Mesenchymal stem cell (in vitro differentiated cells and primary cell): ENCODE data around the gene WEE1.

Experiments
- DNase-seq: peaks from one replicate; pipeline ENCODE4 v3.0.0-alpha.2; 2013
- H2AFZ ChIP-seq: one replicate; pipeline ENCODE4 v1.6.1; 2013; ENCODE audit warnings: low read depth, mild to moderate bottlenecking, control low read depth, inconsistent platforms, low read length, moderate library complexity
- H2AK5ac ChIP-seq: 2 replicates; pipeline ENCODE4 v1.6.1; 2013; ENCODE audit warnings: low read length, moderate library complexity, mild to moderate bottlenecking, inconsistent platforms; ENCODE audit not compliant: severe bottlenecking
- H2BK120ac ChIP-seq: one replicate; pipeline ENCODE4 v1.6.1; 2013; ENCODE audit warnings: low read depth, mild to moderate bottlenecking, inconsistent platforms, low read length, moderate library complexity
- H2BK12ac ChIP-seq, 2 experiments: one replicate each; pipeline ENCODE4 v1.6.1; 2013; ENCODE audit warnings: inconsistent platforms in 2 of 2, low read length in 2 of 2, mild to moderate bottlenecking in 2 of 2, moderate library complexity in 2 of 2, control low read depth in 1 of 2
- H2BK15ac ChIP-seq: one replicate; pipeline ENCODE4 v1.6.1; 2013; ENCODE audit warnings: mild to moderate bottlenecking, low read depth, inconsistent platforms; ENCODE audit not compliant: poor library complexity, severe bottlenecking
- H2BK5ac ChIP-seq: 2 replicates; pipeline ENCODE4 v1.6.1; 2013; ENCODE audit warnings: low read depth, mild to moderate bottlenecking, low read length, control low read depth, inconsistent platforms; ENCODE audit not compliant: poor library complexity, severe bottlenecking
- H3K14ac ChIP-seq, 2 experiments: one replicate each; pipeline ENCODE4 v1.6.1; 2013; ENCODE audit warnings: inconsistent platforms in 2 of 2, low read length in 2 of 2, control low read depth in 1 of 2, mild to moderate bottlenecking in 1 of 2, moderate library complexity in 1 of 2
- H3K18ac ChIP-seq, 2 experiments: one replicate each; pipeline ENCODE4 v1.6.1; 2013; ENCODE audit warnings: inconsistent platforms in 2 of 2, low read length in 2 of 2, control low read depth in 1 of 2, low read depth in 1 of 2, mild to moderate bottlenecking in 1 of 2
- H3K23ac ChIP-seq, 2 experiments: one replicate each; pipeline ENCODE4 v1.6.1; 2013; ENCODE audit warnings: inconsistent platforms in 2 of 2, low read length in 2 of 2, mild to moderate bottlenecking in 2 of 2, moderate library complexity in 2 of 2, control low read depth in 1 of 2
- H3K27ac ChIP-seq: 2 replicates; pipeline ENCODE4 v1.5.1; 2013; ENCODE audit warnings: mild to moderate bottlenecking, moderate library complexity, low read length, control low read depth, inconsistent platforms; ENCODE audit not compliant: poor library complexity, severe bottlenecking
- H3K27me3 ChIP-seq, 2 experiments: 2 replicates each; pipeline versions ENCODE4 v1.6.1 to v1.7.0; 2013; ENCODE audit warnings: low read length in 2 of 2, mild to moderate bottlenecking in 2 of 2, moderate library complexity in 2 of 2, control low read depth in 1 of 2, inconsistent platforms in 1 of 2; ENCODE audit not compliant: control insufficient read depth in 1 of 2, insufficient read depth in 1 of 2
- H3K36me3 ChIP-seq, 2 experiments: 2 replicates each; pipeline versions ENCODE4 v1.6.1 to v1.7.0; 2013; ENCODE audit warnings: low read length in 2 of 2, control low read depth in 1 of 2, inconsistent platforms in 1 of 2, low read depth in 1 of 2, mild to moderate bottlenecking in 1 of 2; ENCODE audit not compliant: insufficient read depth in 2 of 2, control insufficient read depth in 1 of 2
- H3K4ac ChIP-seq, 2 experiments: one replicate each; pipeline ENCODE4 v1.6.1; 2013; ENCODE audit warnings: inconsistent platforms in 2 of 2, low read length in 2 of 2, mild to moderate bottlenecking in 2 of 2, moderate library complexity in 2 of 2, control low read depth in 1 of 2, low read depth in 1 of 2
- H3K4me1 ChIP-seq: 2 replicates; pipeline ENCODE4 v1.6.1; 2013; ENCODE audit warnings: low read depth, low read length, control low read depth; ENCODE audit not compliant: control insufficient read depth, insufficient read depth
- H3K4me2 ChIP-seq: 2 replicates; pipeline ENCODE4 v1.6.1; 2013; ENCODE audit warnings: low read length, mild to moderate bottlenecking, inconsistent platforms; ENCODE audit not compliant: poor library complexity, severe bottlenecking
- H3K4me3 ChIP-seq, 2 experiments: 2 replicates each; pipeline versions ENCODE4 v1.5.1 to v1.7.0; 2013; ENCODE audit warnings: low read length in 2 of 2, mild to moderate bottlenecking in 2 of 2, control low read depth in 1 of 2, low read depth in 1 of 2; ENCODE audit not compliant: insufficient read depth in 1 of 2
- H3K79me1 ChIP-seq: replicated peaks from 2 replicates; pipeline ENCODE4 v1.6.1; 2013; ENCODE audit warnings: mild to moderate bottlenecking, control low read depth, low read length, inconsistent platforms; ENCODE audit not compliant: poor library complexity, severe bottlenecking
- H3K9ac ChIP-seq: 2 replicates; pipeline ENCODE4 v1.7.0; 2013; ENCODE audit warnings: mild to moderate bottlenecking, low read length, moderate library complexity
- H3K9me3 ChIP-seq: 2 replicates; pipeline ENCODE4 v1.7.0; 2013; ENCODE audit warnings: mild to moderate bottlenecking, low read length; ENCODE audit not compliant: control insufficient read depth
- H4K8ac ChIP-seq: one replicate; pipeline ENCODE4 v1.6.1; 2013; ENCODE audit warnings: inconsistent platforms, mild to moderate bottlenecking, low read length, moderate library complexity
- H4K91ac ChIP-seq: one replicate; pipeline ENCODE4 v1.6.1; 2013; ENCODE audit warnings: mild to moderate bottlenecking, low read length, inconsistent platforms
- WGBS: methylation state at CpG from one replicate; pipeline ENCODE4 v1.1.7; 2013; ENCODE audit warnings: mixed read lengths; 5-methylcytosine and 5-hydroxymethylcytosine counted together

WEE1 gene

DNA sequence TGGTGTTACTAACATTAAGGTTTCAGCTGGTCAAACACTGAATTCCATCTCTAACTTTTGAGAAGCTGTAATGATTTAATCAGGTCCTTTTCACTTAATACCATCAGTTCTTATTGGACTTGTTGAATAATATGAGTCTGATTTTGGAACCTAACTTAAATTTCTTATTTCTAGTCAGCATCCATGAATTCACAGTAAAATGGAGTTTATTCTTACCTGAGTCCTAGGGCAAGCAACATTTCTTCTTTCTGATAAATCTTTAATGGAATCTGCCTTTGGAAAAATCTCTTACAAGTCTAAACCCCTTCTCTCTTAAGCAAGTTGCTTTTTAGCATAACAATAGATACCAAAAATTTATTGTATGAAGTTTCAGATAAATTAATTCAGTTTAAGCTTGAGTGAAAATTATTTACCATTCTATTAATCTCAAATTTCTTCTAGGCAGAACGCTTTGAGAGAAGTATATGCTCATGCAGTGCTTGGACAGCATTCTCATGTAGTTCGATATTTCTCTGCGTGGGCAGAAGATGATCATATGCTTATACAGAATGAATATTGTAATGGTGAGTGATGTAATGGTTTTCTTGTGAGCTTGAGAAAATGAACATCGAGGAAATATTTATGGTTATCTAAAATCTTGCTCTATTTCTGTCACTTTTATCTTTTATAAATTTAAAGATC, 3.4 kb downstream of the WEE1 start:
- Histone ChIP-seq H4K91ac (no peak overlapping the region), H3K9ac (peak overlapping the region; percentile 98), H3K18ac (no peak overlapping the region), H2AFZ (no peak overlapping the region), H3K4me2 (peak overlapping the region; percentile 61), H3K27ac (peak overlapping the region; percentile 62), H2BK120ac (no peak overlapping the region), H3K23ac (no peak overlapping the region), H3K9me3 (no peaks in the 10 kb centered on the region), H3K27me3 (no peaks in the 10 kb centered on the region), H3K4me3 (peak overlapping the region in 1 of 2 experiments; percentile 84), H3K36me3 (peaks cover 9 to 47% of the 10 kb centered on the region in 2 experiments), H2BK15ac (no peak overlapping the region), H4K8ac (no peak overlapping the region), H2BK12ac (no peak overlapping the region), H2AK5ac (no peak overlapping the region), H3K4ac (no peak overlapping the region), H3K4me1 (peaks cover 5% of the 10 kb centered on the region), H2BK5ac (no peak overlapping the region), H3K79me1 (peaks cover 5% of the 10 kb centered on the region), H3K14ac (no peak overlapping the region)
- DNase-seq, result no peak
- 95% methylated on average over 3 of the region's 4 CpGs for WGBS

DNA sequence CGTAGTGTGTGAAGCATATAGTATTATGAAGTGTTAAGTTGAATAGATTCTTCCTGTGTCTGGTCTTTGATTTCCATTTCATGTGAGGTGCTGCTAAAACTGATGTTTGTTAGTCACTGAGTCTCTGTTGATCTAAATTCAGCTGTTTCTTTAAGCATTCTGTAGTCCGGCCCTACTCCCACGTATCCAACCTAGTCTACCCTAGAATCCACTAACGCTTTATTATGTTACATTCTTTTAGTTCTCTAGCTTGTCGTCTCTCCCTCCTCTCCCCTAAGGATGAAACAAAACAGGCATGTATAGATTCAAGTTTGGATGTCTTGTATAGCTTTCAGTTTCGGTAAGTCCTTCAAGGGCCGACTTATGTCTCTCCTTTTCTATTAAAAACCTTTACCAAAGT, 4.1 kb downstream of the WEE1 start:
- Histone ChIP-seq H3K14ac (no peak overlapping the region), H3K23ac (no peak overlapping the region), H3K36me3 (peaks cover 12 to 55% of the 10 kb centered on the region in 2 experiments), H3K4ac (no peak overlapping the region), H2BK5ac (no peak overlapping the region), H3K9me3 (no peaks in the 10 kb centered on the region), H3K4me1 (peaks cover 2% of the 10 kb centered on the region), H3K27me3 (no peaks in the 10 kb centered on the region), H3K4me2 (peak overlapping the region; percentile 59), H2AK5ac (no peak overlapping the region), H3K9ac (peak overlapping the region; percentile 98), H3K27ac (peak overlapping the region; percentile 53), H2BK120ac (no peak overlapping the region), H2BK15ac (no peak overlapping the region), H2BK12ac (no peak overlapping the region), H4K8ac (no peak overlapping the region), H4K91ac (no peak overlapping the region), H3K18ac (no peak overlapping the region), H3K79me1 (peaks cover 6% of the 10 kb centered on the region), H3K4me3 (peak overlapping the region in 1 of 2 experiments; percentile 84), H2AFZ (no peak overlapping the region)
- 43% methylated on average over 4 of the region's 7 CpGs for WGBS
- peak; percentile 78 for DNase-seq

DNA sequence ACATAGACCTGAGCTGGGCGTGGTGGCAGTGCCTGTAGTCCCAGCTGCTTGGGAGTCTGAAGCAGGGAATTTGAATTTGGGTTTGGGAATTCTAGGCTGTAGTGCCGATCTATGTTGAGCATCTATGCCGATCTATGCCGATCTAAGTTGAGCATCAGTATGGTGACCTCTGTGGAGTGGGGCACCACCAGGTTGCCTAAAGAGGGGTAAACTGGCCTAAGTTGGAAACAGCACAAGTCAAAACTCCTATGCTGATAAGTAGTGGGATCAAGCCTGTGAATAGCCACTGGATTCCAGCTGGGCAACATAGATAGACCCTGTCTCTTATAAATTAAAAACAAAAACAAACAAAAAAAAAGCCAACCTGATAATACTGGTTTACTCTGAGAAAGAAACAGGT, 7.4 kb downstream of the WEE1 start:
- Histone ChIP-seq H3K4ac (peak overlapping the region in 1 of 2 experiments; percentile 30), H3K79me1 (peaks cover 10% of the 10 kb centered on the region), H3K18ac (no peak overlapping the region), H2BK12ac (no peak overlapping the region), H3K27ac (no peak overlapping the region), H3K36me3 (peaks cover 25 to 84% of the 10 kb centered on the region in 2 experiments), H3K9me3 (no peaks in the 10 kb centered on the region), H3K9ac (no peak overlapping the region), H2BK120ac (no peak overlapping the region), H2BK15ac (no peak overlapping the region), H3K4me3 (no peak overlapping the region), H3K27me3 (no peaks in the 10 kb centered on the region), H2BK5ac (no peak overlapping the region), H4K8ac (no peak overlapping the region), H2AK5ac (no peak overlapping the region), H3K4me2 (no peak overlapping the region), H3K4me1 (peaks cover 1% of the 10 kb centered on the region), H3K23ac (no peak overlapping the region), H2AFZ (no peak overlapping the region), H3K14ac (no peak overlapping the region), H4K91ac (no peak overlapping the region)
- WGBS, result 96% methylated on average over 4 of the region's 4 CpGs
- no peak for DNase-seq

DNA sequence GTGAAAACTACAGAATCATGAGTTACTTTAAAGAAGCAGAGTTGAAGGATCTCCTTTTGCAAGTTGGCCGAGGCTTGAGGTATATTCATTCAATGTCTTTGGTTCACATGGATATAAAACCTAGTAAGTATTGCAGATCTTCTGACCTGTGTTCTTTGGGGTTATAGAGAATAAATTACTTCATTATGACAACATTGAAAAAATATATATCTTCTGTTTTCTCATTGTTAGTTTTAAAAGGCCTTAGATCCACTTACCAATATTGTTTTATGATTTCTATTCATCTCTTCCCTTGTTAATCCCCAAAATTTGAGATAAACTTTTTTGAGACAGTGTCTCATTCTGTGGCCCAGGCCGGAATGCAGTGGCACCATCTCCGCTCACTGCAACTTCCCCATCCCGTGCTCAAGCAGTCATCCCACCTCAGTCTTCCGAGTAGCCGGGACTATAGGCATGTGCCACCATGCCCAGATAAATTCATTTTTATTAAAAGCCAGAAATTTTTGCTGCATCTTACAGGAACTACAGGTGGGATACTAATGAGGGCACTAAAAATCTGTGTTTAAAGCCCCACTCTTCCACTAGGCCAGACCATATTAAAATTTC, 8.2 kb downstream of the WEE1 start:
- no peaks in the 10 kb centered on the region for H3K9me3 ChIP-seq
- H3K4me1 ChIP-seq, result peaks cover 1% of the 10 kb centered on the region
- no peak overlapping the region for H4K91ac ChIP-seq
- H3K27ac ChIP-seq, result no peak overlapping the region
- no peak overlapping the region for H2AFZ ChIP-seq
- no peak overlapping the region for H2BK12ac ChIP-seq
- no peak overlapping the region for H3K23ac ChIP-seq
- H4K8ac ChIP-seq, result no peak overlapping the region
- no peak overlapping the region for H2BK15ac ChIP-seq
- H3K4ac ChIP-seq, result no peak overlapping the region
- no peak overlapping the region for H3K18ac ChIP-seq
- 100% methylated on average over 6 of the region's 6 CpGs for WGBS
- H3K79me1 ChIP-seq, result peaks cover 10% of the 10 kb centered on the region
- no peak overlapping the region for H3K9ac ChIP-seq
- no peak for DNase-seq
- H3K36me3 ChIP-seq, result peaks cover 25 to 91% of the 10 kb centered on the region in 2 experiments
- H2BK5ac ChIP-seq, result no peak overlapping the region
- H3K14ac ChIP-seq, result no peak overlapping the region
- H3K4me2 ChIP-seq, result no peak overlapping the region
- H3K4me3 ChIP-seq, result no peak overlapping the region
- no peak overlapping the region for H2BK120ac ChIP-seq
- no peak overlapping the region for H2AK5ac ChIP-seq
- no peaks in the 10 kb centered on the region for H3K27me3 ChIP-seq
